ENCODE measurements around the gene ZBTB7A. TPM values are rescaled to one million over a fixed set of nuclear protein-coding genes. Genes with fewer than 3 reads are reported as not detected.
A peak's percentile ranks its signal among the peaks of the same experiment; 100 is the strongest.

The ZBTB7A gene
- total RNA-seq, 4 donors from 2014 or later: 60.5 to 187 (median 81.2) TPM

- DNase-seq: no peak
- H3K27ac ChIP-seq: peak overlapping the region in 3 of 4 donors; percentile 74 to 88 (median 85)
Measured at GRCh38 chr19:4077007-4077374, 10.3 kb upstream of the ZBTB7A start.

GRCh38 chr19:4075373-4075772, 8.7 kb upstream of the ZBTB7A start:
- DNase-seq: no peak
- Histone ChIP-seq H3K27me3 (no peaks in the 10 kb centered on the region), H3K4me3 (no peak overlapping the region), H3K4me1 (peaks cover 12 to 29% (median 13%) of the 10 kb centered on the region in 3 donors), H3K36me3 (no peaks in the 10 kb centered on the region), H3K9me3 (no peaks in the 10 kb centered on the region), H3K27ac (no peak overlapping the region)
- TF ChIP-seq CTCF (IDR thresholded peaks at IDR 0.05) (no peak), POLR2A (IDR thresholded peaks at IDR 0.05) (no peak)
- 47 to 53% methylated on average over 4 to 9 of the region's 9 CpGs for WGBS, 2 donors
- intact Hi-C loops (cut with DNase I): no loop called here

More at GRCh38 chr19:4077007-4077374, 10.3 kb upstream of the ZBTB7A start:
- Histone ChIP-seq H3K36me3 (no peaks in the 10 kb centered on the region), H3K9me3 (no peaks in the 10 kb centered on the region), H3K4me3 (no peak overlapping the region), H3K4me1 (peaks cover 12 to 34% (median 13%) of the 10 kb centered on the region in 3 donors), H3K27me3 (no peaks in the 10 kb centered on the region)
- no peak for TF ChIP-seq CTCF (IDR thresholded peaks at IDR 0.05)
- intact Hi-C loops (cut with DNase I): no loop called here
- WGBS, 2 donors: 60 to 100% methylated on average over 1 of the region's 3 CpGs

GRCh38 chr19:4071610-4072009, 4.9 kb upstream of the ZBTB7A start:
- TF ChIP-seq POLR2A (IDR thresholded peaks at IDR 0.05) (no peak), CTCF (IDR thresholded peaks at IDR 0.05) (no peak)
- Histone ChIP-seq H3K27me3 (no peaks in the 10 kb centered on the region), H3K36me3 (no peaks in the 10 kb centered on the region), H3K27ac (no peak overlapping the region), H3K9me3 (no peaks in the 10 kb centered on the region), H3K4me1 (peaks cover 9 to 21% (median 10%) of the 10 kb centered on the region in 3 donors), H3K4me3 (no peak overlapping the region)
- DNase-seq: no peak
- 95 to 96% methylated on average over 3 of the region's 3 CpGs for WGBS, 2 donors
- intact Hi-C loops (cut with DNase I): no loop called here

- H3K27me3 ChIP-seq: no peaks in the 10 kb centered on the region
- 54 to 66% methylated on average over 7 to 11 of the region's 12 CpGs for WGBS, 2 donors
- DNase-seq: no peak
- H3K4me1 ChIP-seq: peaks cover 9 to 21% (median 11%) of the 10 kb centered on the region in 3 donors
- no peak overlapping the region for H3K4me3 ChIP-seq
- H3K27ac ChIP-seq: peak overlapping the region in 1 of 4 donors; percentile 99
- intact Hi-C loops (cut with DNase I): no loop called here
- no peaks in the 10 kb centered on the region for H3K36me3 ChIP-seq
- TF ChIP-seq POLR2A (IDR thresholded peaks at IDR 0.05) (no peak), CTCF (IDR thresholded peaks at IDR 0.05) (no peak)
- H3K9me3 ChIP-seq: no peaks in the 10 kb centered on the region
Measured at GRCh38 chr19:4069331-4069959, 2.7 kb upstream of the ZBTB7A start.

GRCh38 chr19:4068047-4068966, 1.6 kb upstream of the ZBTB7A start:
- intact Hi-C loops (cut with DNase I): no loop called here
- Histone ChIP-seq H3K36me3 (peaks cover 0 to 5% (median under 1%) of the 10 kb centered on the region in 3 donors), H3K27me3 (no peaks in the 10 kb centered on the region), H3K4me3 (peak overlapping the region; percentile 98 to 100 (median 99)), H3K27ac (peak overlapping the region; percentile 99 to 100 (median 99)), H3K9me3 (no peaks in the 10 kb centered on the region), H3K4me1 (peaks cover 15 to 33% (median 22%) of the 10 kb centered on the region in 3 donors)
- TF ChIP-seq CTCF (IDR thresholded peaks at IDR 0.05) (no peak), POLR2A (IDR thresholded peaks at IDR 0.05) (no peak)
- 22 to 24% methylated on average over 22 to 31 of the region's 31 CpGs for WGBS, 2 donors
- DNase-seq: no peak

Measured in esophagus squamous epithelium (tissue), 5 donors.